Mesodermal cell (in vitro differentiated cells): ENCODE results near the gene GALNT13.

Experiments used
- H3K27ac ChIP-seq: 2 replicates; pipeline ENCODE4 v1.7.0; 2013; ENCODE audit warnings: mild to moderate bottlenecking, low read depth, low read length, moderate library complexity; ENCODE audit not compliant: severe bottlenecking
- H3K36me3 ChIP-seq: 2 replicates; pipeline ENCODE4 v1.7.1; 2013; ENCODE audit warnings: mild to moderate bottlenecking, low read length, moderate library complexity; ENCODE audit not compliant: control insufficient read depth, insufficient read depth
- H3K4me1 ChIP-seq: one replicate; pipeline ENCODE4 v1.7.1; 2013; ENCODE audit warnings: mild to moderate bottlenecking, low read length; ENCODE audit not compliant: insufficient read depth, control insufficient read depth, poor library complexity, severe bottlenecking
- H3K4me3 ChIP-seq: 2 replicates; pipeline ENCODE4 v1.7.0; 2013; ENCODE audit warnings: low read length, control low read depth, mild to moderate bottlenecking; ENCODE audit not compliant: insufficient read depth, poor library complexity, severe bottlenecking; ENCODE audit errors: extremely low read depth
- H3K9me3 ChIP-seq: 2 replicates; pipeline ENCODE4 v1.7.1; 2013; ENCODE audit warnings: mild to moderate bottlenecking, low read length, moderate library complexity; ENCODE audit not compliant: control insufficient read depth
- WGBS, 2 experiments: methylation state at CpG; one replicate each; pipeline ENCODE4 v1.1.5; 2013; ENCODE audit warnings: missing lambda C conversion rate in 2 of 2; ENCODE audit not compliant: insufficient coverage in 2 of 2; 5-methylcytosine and 5-hydroxymethylcytosine counted together

The GALNT13 gene

DNA sequence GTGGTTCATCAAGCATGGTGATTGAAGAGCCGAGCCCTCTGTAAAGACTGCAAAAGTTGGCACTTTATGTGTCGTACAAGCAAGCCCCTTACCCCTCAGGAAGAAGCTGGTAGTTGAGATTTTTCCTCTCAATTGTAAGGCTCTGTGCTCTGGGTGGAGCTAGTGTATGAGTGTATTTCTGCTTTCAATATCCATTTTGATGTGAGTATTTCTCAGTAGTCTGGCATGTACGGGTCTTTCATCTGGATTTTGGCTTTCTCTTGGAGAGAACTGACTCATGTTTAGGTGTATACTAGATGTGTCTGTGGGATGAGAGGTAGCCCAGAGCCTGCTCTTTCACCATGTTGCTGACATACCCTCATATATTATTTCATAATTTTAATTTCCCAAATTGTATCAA is 420.2 kb downstream of the GALNT13 start:
- H3K4me3 ChIP-seq, result no peak overlapping the region
- no peaks in the 10 kb centered on the region for H3K9me3 ChIP-seq
- 100% methylated on average over 1 to 2 of the region's 3 CpGs for WGBS, 2 experiments

GRCh38 chr2:154293864-154294263 is 422.1 kb downstream of the GALNT13 start:
- H3K36me3 ChIP-seq, result no peaks in the 10 kb centered on the region
- no peak overlapping the region for H3K4me3 ChIP-seq
- H3K4me1 ChIP-seq, result no peaks in the 10 kb centered on the region
- no peaks in the 10 kb centered on the region for H3K9me3 ChIP-seq
- no peak overlapping the region for H3K27ac ChIP-seq

More for the DNA sequence above, 420.2 kb downstream of the GALNT13 start:
- Histone ChIP-seq H3K36me3 (no peaks in the 10 kb centered on the region), H3K27ac (no peak overlapping the region), H3K4me1 (no peaks in the 10 kb centered on the region)

DNA sequence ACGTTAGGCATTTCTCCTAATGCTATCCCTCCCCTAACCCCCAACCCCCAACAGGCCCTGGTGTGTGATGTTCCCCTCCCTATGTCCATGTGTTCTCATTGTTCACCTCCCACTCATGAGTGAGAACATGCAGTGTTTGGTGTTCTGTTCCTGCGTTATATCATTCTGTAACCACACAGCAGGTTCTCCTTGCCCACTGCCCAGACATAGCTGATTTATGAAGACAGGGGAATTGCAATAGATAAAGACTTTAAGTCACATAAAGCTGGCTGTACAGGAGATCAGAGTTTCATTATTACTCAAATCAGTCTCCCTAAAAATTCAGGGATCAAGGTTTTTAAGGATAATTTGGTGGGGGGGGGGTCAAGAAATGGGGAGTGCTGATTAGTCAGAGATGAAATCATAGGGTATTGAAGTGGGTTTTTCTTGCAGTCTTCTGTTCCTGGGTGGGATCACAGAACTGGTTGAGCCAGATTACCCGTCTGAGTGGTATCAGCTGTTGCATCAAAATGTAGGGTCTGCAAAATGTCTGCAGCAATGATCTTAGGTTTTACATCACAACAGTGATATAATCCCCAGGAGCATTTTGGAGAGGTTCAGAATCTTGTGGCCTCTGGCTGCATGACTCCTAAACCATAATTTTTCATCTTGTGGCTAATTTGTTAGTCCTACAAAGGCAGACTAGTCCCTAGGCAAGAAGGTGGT is 434.7 kb downstream of the GALNT13 start:
- WGBS, 2 experiments, result 80% methylated on average over 2 of the region's 3 CpGs; no CpG with 5 or more reads in 1 of the 2 experiments
- Histone ChIP-seq H3K36me3 (no peaks in the 10 kb centered on the region), H3K9me3 (no peaks in the 10 kb centered on the region), H3K4me1 (no peaks in the 10 kb centered on the region), H3K4me3 (no peak overlapping the region), H3K27ac (peak overlapping the region; percentile 54)

DNA sequence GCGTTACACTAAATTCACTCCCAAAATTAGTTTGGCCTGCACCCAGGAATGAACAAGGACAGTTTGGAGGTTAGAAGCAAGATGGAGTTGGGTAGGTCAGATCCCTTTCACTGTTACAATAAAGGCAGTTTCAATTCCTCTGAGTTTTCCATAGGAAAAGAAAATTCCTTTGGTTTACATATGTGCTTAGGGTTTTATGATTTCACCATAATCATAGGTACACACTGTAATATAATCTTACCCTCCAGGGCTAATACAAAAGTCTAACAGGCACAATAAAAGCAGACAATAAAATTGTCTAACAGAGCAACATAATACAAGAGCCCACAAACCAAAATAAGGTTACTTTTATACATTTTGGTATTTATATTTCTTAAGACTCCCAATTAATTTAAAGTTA is 435.3 kb downstream of the GALNT13 start:
- no CpG with 5 or more reads among the region's 1 CpG for WGBS, 2 experiments
- Histone ChIP-seq H3K36me3 (no peaks in the 10 kb centered on the region), H3K27ac (peak overlapping the region; percentile 54), H3K9me3 (no peaks in the 10 kb centered on the region), H3K4me1 (no peaks in the 10 kb centered on the region), H3K4me3 (no peak overlapping the region)

DNA sequence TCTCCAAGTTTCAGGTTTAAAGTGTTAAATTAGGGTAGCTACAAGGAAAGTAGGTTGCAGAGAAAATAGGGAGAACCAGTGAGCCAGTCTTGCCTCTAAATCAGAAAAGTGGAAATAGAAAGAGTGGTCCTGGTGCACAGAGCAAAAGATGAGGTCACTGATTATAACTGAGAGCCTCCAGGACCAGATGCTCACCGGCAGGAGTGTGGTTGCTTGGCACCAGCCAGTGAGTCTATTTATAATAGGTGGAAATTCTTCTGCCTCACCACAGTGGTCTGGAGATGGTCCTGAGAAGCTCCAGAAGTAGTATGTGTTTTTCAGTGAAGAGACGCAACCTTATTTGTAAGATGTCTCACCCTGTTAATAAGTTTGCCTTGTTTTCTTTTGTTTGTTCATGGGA is 452.9 kb downstream of the GALNT13 start:
- 90 to 100% methylated on average over 1 to 2 of the region's 2 CpGs for WGBS, 2 experiments
- no peaks in the 10 kb centered on the region for H3K4me1 ChIP-seq
- no peaks in the 10 kb centered on the region for H3K9me3 ChIP-seq
- H3K27ac ChIP-seq, result no peak overlapping the region
- H3K36me3 ChIP-seq, result no peaks in the 10 kb centered on the region
- no peak overlapping the region for H3K4me3 ChIP-seq

- no peaks in the 10 kb centered on the region for H3K4me1 ChIP-seq
- H3K4me3 ChIP-seq, result no peak overlapping the region
- no CpG with 5 or more reads among the region's 1 CpG for WGBS, 2 experiments
- no peaks in the 10 kb centered on the region for H3K9me3 ChIP-seq
- H3K36me3 ChIP-seq, result no peaks in the 10 kb centered on the region
- no peak overlapping the region for H3K27ac ChIP-seq
Observed at GRCh38 chr2:154329510-154329909, 457.8 kb downstream of the GALNT13 start.

GRCh38 chr2:154331784-154332183 is 460.1 kb downstream of the GALNT13 start:
- H3K27ac ChIP-seq, result no peak overlapping the region
- 60% methylated on average over 1 of the region's 1 CpG; no CpG with 5 or more reads in 1 of the 2 experiments for WGBS, 2 experiments
- no peaks in the 10 kb centered on the region for H3K4me1 ChIP-seq
- no peaks in the 10 kb centered on the region for H3K9me3 ChIP-seq
- H3K4me3 ChIP-seq, result no peak overlapping the region
- no peaks in the 10 kb centered on the region for H3K36me3 ChIP-seq

DNA sequence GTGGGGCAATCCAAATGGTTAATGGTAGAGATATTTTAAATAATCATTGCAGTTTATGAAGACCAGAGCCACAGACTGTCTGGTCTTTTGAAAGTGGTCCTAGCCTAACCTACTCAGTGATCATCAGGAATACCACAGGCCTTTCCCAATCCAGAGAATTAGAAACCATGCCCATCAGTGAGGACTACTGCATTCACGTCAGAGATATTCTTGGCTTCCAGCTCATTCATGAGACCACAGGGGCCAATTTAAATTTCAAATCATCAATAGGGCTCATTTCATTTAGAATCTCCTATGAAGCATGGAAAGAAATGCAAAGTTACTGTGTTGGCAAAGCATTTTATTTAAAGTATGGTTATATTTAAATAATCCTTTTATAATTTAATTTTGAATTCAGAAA is 464.5 kb downstream of the GALNT13 start:
- H3K9me3 ChIP-seq, result no peaks in the 10 kb centered on the region
- no peaks in the 10 kb centered on the region for H3K4me1 ChIP-seq
- H3K4me3 ChIP-seq, result no peak overlapping the region
- H3K27ac ChIP-seq, result no peak overlapping the region
- WGBS, 2 experiments, result 80% methylated on average over 1 of the region's 1 CpG; no CpG with 5 or more reads in 1 of the 2 experiments
- H3K36me3 ChIP-seq, result no peaks in the 10 kb centered on the region

- H3K9me3 ChIP-seq, result no peaks in the 10 kb centered on the region
- 13 to 100% methylated on average over 1 of the region's 3 CpGs for WGBS, 2 experiments
- H3K4me1 ChIP-seq, result no peaks in the 10 kb centered on the region
- H3K4me3 ChIP-seq, result no peak overlapping the region
- H3K36me3 ChIP-seq, result no peaks in the 10 kb centered on the region
- H3K27ac ChIP-seq, result no peak overlapping the region
Observed at GRCh38 chr2:154338352-154338967, 466.7 kb downstream of the GALNT13 start.

GRCh38 chr2:154343282-154343681 is 471.6 kb downstream of the GALNT13 start:
- Histone ChIP-seq H3K4me1 (no peaks in the 10 kb centered on the region), H3K9me3 (no peaks in the 10 kb centered on the region), H3K27ac (no peak overlapping the region), H3K36me3 (no peaks in the 10 kb centered on the region), H3K4me3 (no peak overlapping the region)

DNA sequence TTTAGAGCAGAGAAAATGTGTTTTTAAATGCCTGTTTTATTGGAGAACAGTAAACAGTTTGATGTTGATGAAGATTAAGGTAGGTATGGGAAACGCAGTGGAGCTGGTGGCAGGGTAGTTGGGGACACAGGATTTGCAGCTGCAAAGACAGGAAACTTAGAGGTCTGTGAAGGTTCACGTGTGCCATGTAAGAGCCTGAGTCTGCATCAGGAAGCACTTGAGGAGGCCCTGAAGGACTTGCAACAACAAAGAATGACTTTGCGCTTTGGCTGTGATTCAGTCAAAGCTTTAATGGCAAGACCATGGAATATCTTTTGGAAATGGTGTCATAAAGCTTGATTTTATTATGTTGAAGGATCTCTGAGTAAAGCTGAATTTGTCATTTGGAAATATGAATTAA is 479.2 kb downstream of the GALNT13 start:
- H3K4me1 ChIP-seq, result no peaks in the 10 kb centered on the region
- WGBS, 2 experiments, result 85 to 89% methylated on average over 3 of the region's 3 CpGs
- no peak overlapping the region for H3K27ac ChIP-seq
- H3K36me3 ChIP-seq, result no peaks in the 10 kb centered on the region
- no peak overlapping the region for H3K4me3 ChIP-seq
- no peaks in the 10 kb centered on the region for H3K9me3 ChIP-seq
